KMS-11 (cell line): ENCODE data around the gene PRPF19.

Experiments used
- H2AFZ ChIP-seq: fragments of 200-600 bp; sonication (generic); 2 replicates; pipeline ENCODE4 v1.6.1; 2016; ENCODE audit warnings: antibody characterized with exemption, mixed run types, low read depth
- H3K27ac ChIP-seq: fragments of 200-600 bp; sonication (generic); 2 replicates; pipeline ENCODE4 v1.6.1; 2016; ENCODE audit warnings: mild to moderate bottlenecking, mixed run types
- H3K27me3 ChIP-seq: fragments of 200-600 bp; sonication (generic); 2 replicates; pipeline ENCODE4 v1.6.1; 2017; ENCODE audit warnings: mild to moderate bottlenecking, low read depth, mixed run types, moderate library complexity; ENCODE audit not compliant: insufficient read depth
- H3K36me3 ChIP-seq: fragments of 200-600 bp; sonication (generic); 2 replicates; pipeline ENCODE4 v1.6.1; 2017; ENCODE audit warnings: mild to moderate bottlenecking, mixed run types; ENCODE audit not compliant: insufficient read depth
- H3K4me1 ChIP-seq: fragments of 200-600 bp; sonication (generic); 2 replicates; pipeline ENCODE4 v1.6.1; 2016; ENCODE audit warnings: mild to moderate bottlenecking, low read depth, mixed run types; ENCODE audit not compliant: poor library complexity, severe bottlenecking
- H3K4me2 ChIP-seq: fragments of 200-600 bp; sonication (generic); 2 replicates; pipeline ENCODE4 v1.7.0; 2016; ENCODE audit warnings: mild to moderate bottlenecking, mixed run types
- H3K4me3 ChIP-seq: fragments of 200-600 bp; sonication (generic); IDR thresholded peaks from 2 replicates; pipeline ENCODE4 v1.6.1; 2017; ENCODE audit warnings: low read depth, low read length, mixed read lengths; ENCODE audit not compliant: insufficient read depth
- H3K79me2 ChIP-seq: fragments of 200-600 bp; sonication (generic); 2 replicates; pipeline ENCODE4 v1.6.1; 2016; ENCODE audit warnings: low read depth, mixed run types; ENCODE audit not compliant: insufficient read depth
- H3K9ac ChIP-seq: fragments of 200-600 bp; sonication (generic); 2 replicates; pipeline ENCODE4 v1.6.1; 2016; ENCODE audit warnings: mild to moderate bottlenecking, mixed run types
- H4K20me1 ChIP-seq: fragments of 200-600 bp; sonication (generic); 2 replicates; pipeline ENCODE4 v1.6.1; 2016; ENCODE audit warnings: mild to moderate bottlenecking, mixed run types; ENCODE audit not compliant: insufficient read depth
- TF ChIP-seq, protein P1 (sequence below): fragments of 200-600 bp; sonication (generic); conservative IDR thresholded peaks from 2 replicates; pipeline ENCODE4 v1.6.1; 2017; ENCODE audit warnings: low read depth, mild to moderate bottlenecking, antibody characterized with exemption, low read length, moderate library complexity, mixed read lengths

The PRPF19 gene

DNA sequence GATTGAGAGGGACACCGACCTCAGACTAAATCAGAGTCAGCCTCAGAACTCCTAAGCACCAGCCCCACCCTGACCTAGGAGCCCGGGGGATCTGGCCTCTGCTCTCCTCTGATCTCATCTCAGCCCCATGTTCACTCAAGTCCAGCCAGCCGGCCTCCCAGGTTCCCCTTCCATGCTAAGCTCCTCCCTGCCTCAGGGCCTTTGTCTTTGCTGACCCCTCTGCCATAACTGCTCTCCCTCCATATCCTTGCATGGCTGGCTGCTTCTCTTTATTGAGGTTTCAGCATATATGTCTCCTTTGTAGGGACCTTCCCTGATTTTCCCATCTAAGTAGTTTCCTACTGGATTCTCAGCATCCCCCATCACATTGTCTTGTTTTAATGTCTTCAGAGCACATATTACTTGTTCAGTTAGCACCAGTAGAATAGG lies 46.4 kb upstream of the PRPF19 start:
- no peak overlapping the region for H3K27ac ChIP-seq
- H3K27me3 ChIP-seq = no peaks in the 10 kb centered on the region
- H3K4me3 ChIP-seq = no peak overlapping the region
- no peaks in the 10 kb centered on the region for H4K20me1 ChIP-seq
- H3K9ac ChIP-seq = no peak overlapping the region
- TF ChIP-seq, protein P1, sequence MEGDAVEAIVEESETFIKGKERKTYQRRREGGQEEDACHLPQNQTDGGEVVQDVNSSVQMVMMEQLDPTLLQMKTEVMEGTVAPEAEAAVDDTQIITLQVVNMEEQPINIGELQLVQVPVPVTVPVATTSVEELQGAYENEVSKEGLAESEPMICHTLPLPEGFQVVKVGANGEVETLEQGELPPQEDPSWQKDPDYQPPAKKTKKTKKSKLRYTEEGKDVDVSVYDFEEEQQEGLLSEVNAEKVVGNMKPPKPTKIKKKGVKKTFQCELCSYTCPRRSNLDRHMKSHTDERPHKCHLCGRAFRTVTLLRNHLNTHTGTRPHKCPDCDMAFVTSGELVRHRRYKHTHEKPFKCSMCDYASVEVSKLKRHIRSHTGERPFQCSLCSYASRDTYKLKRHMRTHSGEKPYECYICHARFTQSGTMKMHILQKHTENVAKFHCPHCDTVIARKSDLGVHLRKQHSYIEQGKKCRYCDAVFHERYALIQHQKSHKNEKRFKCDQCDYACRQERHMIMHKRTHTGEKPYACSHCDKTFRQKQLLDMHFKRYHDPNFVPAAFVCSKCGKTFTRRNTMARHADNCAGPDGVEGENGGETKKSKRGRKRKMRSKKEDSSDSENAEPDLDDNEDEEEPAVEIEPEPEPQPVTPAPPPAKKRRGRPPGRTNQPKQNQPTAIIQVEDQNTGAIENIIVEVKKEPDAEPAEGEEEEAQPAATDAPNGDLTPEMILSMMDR = no peak
- no peaks in the 10 kb centered on the region for H3K36me3 ChIP-seq
- no peaks in the 10 kb centered on the region for H3K4me1 ChIP-seq
- no peaks in the 10 kb centered on the region for H3K79me2 ChIP-seq
- no peak overlapping the region for H2AFZ ChIP-seq
- no peak overlapping the region for H3K4me2 ChIP-seq

GRCh38 chr11:60951904-60952741 lies 45.7 kb upstream of the PRPF19 start, which contains the start of gene SLC15A3:
SLC15A3 (minus strand) TSS chr11:60952176; CDS start chr11:60951551, 625 bp downstream.
- no peaks in the 10 kb centered on the region for H3K36me3 ChIP-seq
- no peaks in the 10 kb centered on the region for H3K4me1 ChIP-seq
- no peak within 1 kb of the TSS for H3K4me2 ChIP-seq
- H4K20me1 ChIP-seq = no peaks in the 10 kb centered on the region
- no peaks in the 10 kb centered on the region for H3K27me3 ChIP-seq
- no peak within 1 kb of the TSS for H3K4me3 ChIP-seq
- H3K79me2 ChIP-seq = no peaks in the 10 kb centered on the region
- no peak within 1 kb of the TSS for H2AFZ ChIP-seq
- no peak within 1 kb of the TSS for H3K9ac ChIP-seq
- no peak within 1 kb of the TSS for H3K27ac ChIP-seq
- TF ChIP-seq, protein P1 = no peak

DNA sequence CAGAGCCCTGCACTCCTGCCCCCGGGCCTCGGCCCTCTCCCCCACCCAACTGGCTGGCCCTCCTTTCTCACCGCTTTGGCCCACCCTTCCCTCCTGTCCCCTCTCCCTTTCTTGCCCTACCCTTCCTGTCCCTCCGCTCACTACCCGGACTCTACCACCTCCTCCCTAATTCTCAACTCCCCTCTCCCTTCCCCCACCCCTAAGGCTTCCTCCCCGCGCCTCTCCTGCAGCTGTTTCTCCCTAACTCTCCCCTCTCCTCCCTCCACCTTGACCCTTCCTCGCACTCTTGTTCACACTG lies 45.2 kb upstream of the PRPF19 start:
- TF ChIP-seq, protein P1 = no peak
- no peak overlapping the region for H3K4me3 ChIP-seq
- no peaks in the 10 kb centered on the region for H3K79me2 ChIP-seq

DNA sequence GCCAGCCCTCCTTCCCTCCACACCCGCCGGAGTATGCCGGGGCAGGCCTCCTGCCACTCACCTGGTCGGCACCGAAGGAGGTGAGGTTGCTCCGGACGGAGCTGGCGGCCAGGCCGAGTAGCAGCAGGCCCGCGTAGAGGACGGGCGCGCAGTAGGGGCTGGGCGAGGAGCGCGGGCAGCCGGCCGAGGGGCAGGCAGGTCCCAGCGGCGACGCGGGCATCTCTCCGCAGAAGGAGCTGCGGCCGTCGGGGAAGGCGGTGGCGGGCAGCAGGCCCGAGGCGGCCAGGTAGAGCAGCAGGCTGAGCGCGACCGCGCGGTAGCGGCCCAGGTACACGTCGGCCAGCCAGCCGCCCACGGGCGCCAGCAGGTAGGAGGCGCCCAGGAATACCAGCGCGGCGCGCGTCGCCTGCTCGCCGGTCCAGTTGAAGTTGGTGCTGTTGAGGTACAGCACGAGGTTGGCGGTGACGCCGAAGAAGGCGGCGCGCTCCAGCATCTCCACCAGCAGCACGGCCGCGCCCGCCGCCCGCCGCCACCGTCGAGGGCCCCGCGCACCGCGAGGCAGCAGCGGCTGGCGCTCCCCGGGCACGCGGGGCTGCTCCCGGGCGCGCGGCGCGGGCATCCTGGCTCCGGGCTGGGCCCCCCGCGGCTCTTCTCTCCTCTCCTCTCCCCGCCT lies 44.7 kb upstream of the PRPF19 start:
- Histone ChIP-seq H3K79me2 (no peaks in the 10 kb centered on the region), H3K4me3 (no peak overlapping the region), H3K27me3 (no peaks in the 10 kb centered on the region), H2AFZ (no peak overlapping the region), H3K4me1 (no peaks in the 10 kb centered on the region), H4K20me1 (no peaks in the 10 kb centered on the region), H3K9ac (no peak overlapping the region), H3K27ac (no peak overlapping the region), H3K36me3 (no peaks in the 10 kb centered on the region), H3K4me2 (no peak overlapping the region)
- TF ChIP-seq, protein P1 = no peak

More for the DNA sequence above, 45.2 kb upstream of the PRPF19 start:
- Histone ChIP-seq H3K9ac (no peak overlapping the region), H2AFZ (no peak overlapping the region), H3K4me2 (no peak overlapping the region), H3K27me3 (no peaks in the 10 kb centered on the region), H3K4me1 (no peaks in the 10 kb centered on the region), H3K27ac (no peak overlapping the region), H3K36me3 (no peaks in the 10 kb centered on the region), H4K20me1 (no peaks in the 10 kb centered on the region)
